ENCODE data around the gene FRMPD2.

FRMPD2 gene

GRCh38 chr10:48227213-48227612, 47.3 kb downstream of the FRMPD2 start:
- no peak overlapping the region for H3K27ac ChIP-seq (replicated peaks; ENCODE audit: low read length)
- H3K36me3 ChIP-seq (replicated peaks in 1 of 2; ENCODE audit: control insufficient read depth in 2 of 2, insufficient read depth in 2 of 2, low read length in 2 of 2) = no peaks in the 10 kb centered on the region
- no peak overlapping the region for H2BK15ac ChIP-seq (ENCODE audit: low read length)
- H3K4ac ChIP-seq (ENCODE audit: low read length) = no peak overlapping the region
- peaks cover 0 to 2% of the 10 kb centered on the region in 2 donors for H3K4me1 ChIP-seq (ENCODE audit: control insufficient read depth in 2 of 2, insufficient read depth in 1 of 2, low read depth in 1 of 2, low read length in 2 of 2)
- H4K91ac ChIP-seq (ENCODE audit: low read depth, low read length, poor library complexity) = no peak overlapping the region
- no peak overlapping the region for H3K4me3 ChIP-seq (ENCODE audit: low read length in 2 of 2)
- no peak overlapping the region for H3K4me2 ChIP-seq (ENCODE audit: insufficient read depth, low read length, poor library complexity, severe bottlenecking)
- H3K9me3 ChIP-seq (replicated peaks in 1 of 2; ENCODE audit: control insufficient read depth in 2 of 2, insufficient read depth in 1 of 2, low read depth in 1 of 2, low read length in 2 of 2) = no peaks in the 10 kb centered on the region
- no peak overlapping the region for H2BK12ac ChIP-seq (ENCODE audit: low read length)
- no peaks in the 10 kb centered on the region for H3K27me3 ChIP-seq (ENCODE audit: control insufficient read depth in 3 of 3, insufficient read depth in 3 of 3, low read depth in 1 of 3, low read length in 3 of 3)
- no peak overlapping the region for H4K8ac ChIP-seq (ENCODE audit: low read depth, low read length)
- DNase-seq (ENCODE audit: low spot score) = no peak
- H3K23ac ChIP-seq (ENCODE audit: low read depth, low read length, poor library complexity) = no peak overlapping the region
- no peaks in the 10 kb centered on the region for H3K79me1 ChIP-seq (ENCODE audit: low read depth, low read length)
- H3K14ac ChIP-seq (ENCODE audit: low read length) = no peak overlapping the region
- no peak overlapping the region for H3K9ac ChIP-seq (ENCODE audit: low read depth, low read length, poor library complexity)
- no peak overlapping the region for H3K18ac ChIP-seq (ENCODE audit: low read length)
- H2AFZ ChIP-seq (ENCODE audit: low read length) = no peak overlapping the region
- no peak overlapping the region for H2AK5ac ChIP-seq (ENCODE audit: low read depth, low read length)
- no peak overlapping the region for H2BK120ac ChIP-seq (ENCODE audit: low read depth, low read length)
- no CpG with 5 or more reads among the region's 6 CpGs for WGBS, 2 donors (ENCODE audit: extremely low coverage in 2 of 2, insufficient read length in 2 of 2, insufficient replicate concordance in 1 of 2)
- H2BK5ac ChIP-seq (ENCODE audit: low read length) = no peak overlapping the region

GRCh38 chr10:48224979-48225560, 49.4 kb downstream of the FRMPD2 start:
- Histone ChIP-seq H3K4me2 (ENCODE audit: insufficient read depth, low read length, poor library complexity, severe bottlenecking) (no peak overlapping the region), H2AFZ (ENCODE audit: low read length) (no peak overlapping the region), H3K4me1 (ENCODE audit: control insufficient read depth in 2 of 2, insufficient read depth in 1 of 2, low read depth in 1 of 2, low read length in 2 of 2) (peaks cover 0 to 2% of the 10 kb centered on the region in 2 donors), H3K27me3 (ENCODE audit: control insufficient read depth in 3 of 3, insufficient read depth in 3 of 3, low read depth in 1 of 3, low read length in 3 of 3) (no peaks in the 10 kb centered on the region), H3K4ac (ENCODE audit: low read length) (no peak overlapping the region), H3K23ac (ENCODE audit: low read depth, low read length, poor library complexity) (no peak overlapping the region), H3K4me3 (ENCODE audit: low read length in 2 of 2) (no peak overlapping the region), H3K9me3 (replicated peaks in 1 of 2; ENCODE audit: control insufficient read depth in 2 of 2, insufficient read depth in 1 of 2, low read depth in 1 of 2, low read length in 2 of 2) (no peaks in the 10 kb centered on the region), H2AK5ac (ENCODE audit: low read depth, low read length) (no peak overlapping the region), H4K91ac (ENCODE audit: low read depth, low read length, poor library complexity) (no peak overlapping the region), H4K8ac (ENCODE audit: low read depth, low read length) (no peak overlapping the region), H3K79me1 (ENCODE audit: low read depth, low read length) (no peaks in the 10 kb centered on the region), H3K18ac (ENCODE audit: low read length) (no peak overlapping the region), H3K14ac (ENCODE audit: low read length) (no peak overlapping the region), H3K36me3 (replicated peaks in 1 of 2; ENCODE audit: control insufficient read depth in 2 of 2, insufficient read depth in 2 of 2, low read length in 2 of 2) (no peaks in the 10 kb centered on the region), H2BK5ac (ENCODE audit: low read length) (no peak overlapping the region), H2BK15ac (ENCODE audit: low read length) (no peak overlapping the region), H3K9ac (ENCODE audit: low read depth, low read length, poor library complexity) (no peak overlapping the region), H3K27ac (replicated peaks; ENCODE audit: low read length) (no peak overlapping the region), H2BK12ac (ENCODE audit: low read length) (no peak overlapping the region), H2BK120ac (ENCODE audit: low read depth, low read length) (no peak overlapping the region)
- no CpG with 5 or more reads among the region's 5 CpGs for WGBS, 2 donors (ENCODE audit: extremely low coverage in 2 of 2, insufficient read length in 2 of 2, insufficient replicate concordance in 1 of 2)
- DNase-seq (ENCODE audit: low spot score) = no peak

GRCh38 chr10:48224296-48224695, 50.2 kb downstream of the FRMPD2 start:
- Histone ChIP-seq H3K18ac (ENCODE audit: low read length) (no peak overlapping the region), H4K91ac (ENCODE audit: low read depth, low read length, poor library complexity) (no peak overlapping the region), H2BK15ac (ENCODE audit: low read length) (no peak overlapping the region), H3K27me3 (ENCODE audit: control insufficient read depth in 3 of 3, insufficient read depth in 3 of 3, low read depth in 1 of 3, low read length in 3 of 3) (no peaks in the 10 kb centered on the region), H3K9ac (ENCODE audit: low read depth, low read length, poor library complexity) (no peak overlapping the region), H3K79me1 (ENCODE audit: low read depth, low read length) (no peaks in the 10 kb centered on the region), H2BK5ac (ENCODE audit: low read length) (no peak overlapping the region), H3K36me3 (replicated peaks in 1 of 2; ENCODE audit: control insufficient read depth in 2 of 2, insufficient read depth in 2 of 2, low read length in 2 of 2) (no peaks in the 10 kb centered on the region), H2BK120ac (ENCODE audit: low read depth, low read length) (no peak overlapping the region), H3K9me3 (replicated peaks in 1 of 2; ENCODE audit: control insufficient read depth in 2 of 2, insufficient read depth in 1 of 2, low read depth in 1 of 2, low read length in 2 of 2) (no peaks in the 10 kb centered on the region), H4K8ac (ENCODE audit: low read depth, low read length) (no peak overlapping the region), H3K4ac (ENCODE audit: low read length) (no peak overlapping the region), H3K14ac (ENCODE audit: low read length) (no peak overlapping the region), H2AFZ (ENCODE audit: low read length) (no peak overlapping the region), H3K23ac (ENCODE audit: low read depth, low read length, poor library complexity) (peak overlapping the region; percentile 10), H3K4me3 (ENCODE audit: low read length in 2 of 2) (no peak overlapping the region), H2BK12ac (ENCODE audit: low read length) (no peak overlapping the region), H2AK5ac (ENCODE audit: low read depth, low read length) (peak overlapping the region; percentile 42), H3K27ac (replicated peaks; ENCODE audit: low read length) (no peak overlapping the region), H3K4me2 (ENCODE audit: insufficient read depth, low read length, poor library complexity, severe bottlenecking) (no peak overlapping the region), H3K4me1 (ENCODE audit: control insufficient read depth in 2 of 2, insufficient read depth in 1 of 2, low read depth in 1 of 2, low read length in 2 of 2) (peaks cover 0 to 2% of the 10 kb centered on the region in 2 donors)
- no peak for DNase-seq (ENCODE audit: low spot score)
- WGBS, 2 donors (ENCODE audit: extremely low coverage in 2 of 2, insufficient read length in 2 of 2, insufficient replicate concordance in 1 of 2) = no CpG with 5 or more reads among the region's 1 CpG

GRCh38 chr10:48221814-48222213, 52.7 kb downstream of the FRMPD2 start:
- Histone ChIP-seq H3K9ac (ENCODE audit: low read depth, low read length, poor library complexity) (no peak overlapping the region), H2AK5ac (ENCODE audit: low read depth, low read length) (no peak overlapping the region), H2BK5ac (ENCODE audit: low read length) (no peak overlapping the region), H3K27me3 (ENCODE audit: control insufficient read depth in 3 of 3, insufficient read depth in 3 of 3, low read depth in 1 of 3, low read length in 3 of 3) (no peaks in the 10 kb centered on the region), H3K4me2 (ENCODE audit: insufficient read depth, low read length, poor library complexity, severe bottlenecking) (no peak overlapping the region), H3K23ac (ENCODE audit: low read depth, low read length, poor library complexity) (no peak overlapping the region), H4K8ac (ENCODE audit: low read depth, low read length) (no peak overlapping the region), H2BK15ac (ENCODE audit: low read length) (no peak overlapping the region), H3K36me3 (replicated peaks in 1 of 2; ENCODE audit: control insufficient read depth in 2 of 2, insufficient read depth in 2 of 2, low read length in 2 of 2) (no peaks in the 10 kb centered on the region), H4K91ac (ENCODE audit: low read depth, low read length, poor library complexity) (no peak overlapping the region), H3K4me3 (ENCODE audit: low read length in 2 of 2) (no peak overlapping the region), H2AFZ (ENCODE audit: low read length) (no peak overlapping the region), H3K9me3 (replicated peaks in 1 of 2; ENCODE audit: control insufficient read depth in 2 of 2, insufficient read depth in 1 of 2, low read depth in 1 of 2, low read length in 2 of 2) (no peaks in the 10 kb centered on the region), H3K14ac (ENCODE audit: low read length) (no peak overlapping the region), H3K4me1 (ENCODE audit: control insufficient read depth in 2 of 2, insufficient read depth in 1 of 2, low read depth in 1 of 2, low read length in 2 of 2) (peaks cover 0 to 2% of the 10 kb centered on the region in 2 donors), H2BK12ac (ENCODE audit: low read length) (no peak overlapping the region), H3K79me1 (ENCODE audit: low read depth, low read length) (no peaks in the 10 kb centered on the region), H3K18ac (ENCODE audit: low read length) (no peak overlapping the region), H2BK120ac (ENCODE audit: low read depth, low read length) (no peak overlapping the region), H3K27ac (replicated peaks; ENCODE audit: low read length) (no peak overlapping the region), H3K4ac (ENCODE audit: low read length) (no peak overlapping the region)
- DNase-seq (ENCODE audit: low spot score) = no peak

All from neuronal stem cell (in vitro differentiated cells).